Hematopoietic multipotent progenitor cell treated with erythropoietin and hydrocortisone succinate and interleukin-3 and kit ligand, for 15 days (in vitro differentiated cells): ENCODE results near the gene GSN.
A peak's percentile ranks its signal among the peaks of the same experiment; 100 is the strongest.

Experiments
- DNase-seq: peaks from one replicate; pipeline ENCODE4 v3.0.0-alpha.2; 2015; ENCODE audit warnings: low spot score

The GSN gene

DNA sequence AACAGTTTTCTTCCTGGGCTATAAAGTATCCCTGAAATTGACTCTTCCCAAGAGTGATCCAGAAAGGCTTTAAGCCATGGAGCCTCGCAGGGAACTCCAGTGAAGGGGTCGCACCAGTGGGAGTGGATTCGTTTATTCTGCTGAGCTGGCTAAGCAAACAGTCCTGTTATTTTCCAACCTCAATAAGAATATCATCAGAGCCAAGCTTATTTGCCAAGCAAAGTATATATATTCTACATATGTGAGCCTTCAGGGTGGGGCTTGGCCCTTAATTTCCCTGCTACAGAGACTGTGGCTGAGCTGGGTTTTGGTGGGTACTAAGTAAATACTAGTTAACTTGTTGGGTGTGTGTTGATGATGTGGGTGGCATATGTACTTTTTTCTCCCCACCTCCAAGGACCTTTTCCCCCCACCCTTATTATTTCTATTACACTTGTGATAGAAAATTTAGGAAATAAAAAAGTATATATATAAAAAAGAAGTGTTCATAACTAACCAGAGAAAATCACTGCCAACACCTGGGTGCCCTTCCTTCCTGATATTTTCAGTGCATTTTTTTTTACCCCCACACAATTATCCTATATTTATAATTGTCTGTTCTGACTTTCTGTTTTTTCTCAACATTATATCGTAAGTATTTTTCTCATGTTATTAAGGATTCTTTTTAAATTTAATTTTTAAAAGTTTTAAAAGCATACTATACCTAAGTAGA lies 5.3 kb downstream of the GSN start:
- DNase-seq, result no peak

DNA sequence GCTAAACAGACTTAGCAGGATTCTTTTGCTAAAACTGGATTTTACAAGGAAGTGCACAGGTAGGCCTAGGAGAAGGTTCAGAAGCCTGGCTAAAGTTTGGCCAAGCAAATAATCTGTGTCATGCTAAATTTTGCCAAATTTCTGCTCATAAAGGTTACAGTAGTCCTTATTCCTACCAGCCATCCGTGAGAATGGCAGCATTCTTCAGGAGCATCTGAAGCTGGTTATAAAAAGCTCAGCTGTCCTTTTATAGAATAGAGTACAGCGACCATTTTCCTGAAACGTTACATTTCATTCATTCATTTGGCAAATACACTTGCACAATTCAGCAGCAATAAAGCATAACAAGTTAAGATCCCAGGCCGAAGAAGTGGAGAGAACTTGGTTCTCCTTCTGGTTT lies 6.9 kb downstream of the GSN start:
- no peak for DNase-seq

DNA sequence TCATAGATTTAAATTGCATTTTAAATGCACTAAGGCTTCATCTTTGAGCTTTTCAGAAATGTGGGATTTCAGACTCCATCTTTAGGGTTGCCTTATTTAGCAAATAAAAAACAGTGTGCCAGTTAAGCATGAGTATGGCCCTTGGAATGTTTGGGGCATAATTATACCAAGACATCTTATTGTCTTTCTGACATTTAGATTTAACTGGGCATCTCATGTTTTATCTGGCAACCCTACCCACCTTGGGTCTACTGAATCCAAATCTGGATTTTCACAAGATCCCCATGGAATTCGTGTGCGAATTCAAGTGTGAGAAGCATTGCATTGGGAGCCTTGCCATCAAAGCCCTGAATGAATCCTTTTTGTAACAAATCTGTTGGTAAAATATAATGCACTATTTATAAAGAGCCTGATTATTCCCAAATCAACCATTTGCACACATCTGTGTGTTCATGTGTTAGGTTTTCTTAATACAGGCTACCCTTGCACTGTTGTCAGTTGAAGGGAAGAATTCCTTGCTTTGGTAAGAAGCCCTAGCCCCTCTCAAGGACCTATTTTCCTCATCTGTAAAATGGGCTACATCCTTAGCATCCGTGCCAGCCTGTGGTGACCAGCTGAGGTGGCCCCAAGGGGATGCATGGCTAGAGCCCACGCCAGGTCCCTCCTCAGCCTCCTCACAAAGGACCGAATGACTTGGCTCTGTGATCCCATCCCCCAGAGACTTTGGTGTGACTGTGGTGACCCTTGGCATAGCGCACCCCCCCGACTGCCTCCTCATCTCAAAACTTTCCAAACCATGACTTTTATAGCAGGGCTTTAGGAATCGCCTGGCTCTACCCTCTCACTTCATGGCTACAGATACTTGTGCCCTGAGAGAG lies 8.1 kb downstream of the GSN start:
- no peak for DNase-seq

DNA sequence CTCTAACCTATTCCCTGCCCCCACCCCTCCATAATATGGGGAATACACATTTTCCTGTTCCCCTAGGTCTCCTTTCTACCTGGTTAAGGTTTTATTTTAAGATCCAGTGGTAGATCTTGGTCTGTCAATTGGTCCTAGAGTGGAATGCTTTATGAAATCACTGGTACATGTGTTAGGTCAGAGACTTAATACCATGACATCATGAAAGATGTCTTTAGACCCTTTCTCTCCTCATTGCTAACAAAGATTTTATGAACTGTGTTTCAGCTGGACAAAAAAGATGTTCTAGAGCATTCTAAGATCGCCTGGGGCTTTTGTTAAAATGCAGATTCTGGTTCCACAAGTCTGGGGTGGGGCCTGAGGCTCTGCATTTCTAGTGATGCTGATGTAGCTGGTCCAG lies 9.1 kb downstream of the GSN start:
- no peak for DNase-seq

DNA sequence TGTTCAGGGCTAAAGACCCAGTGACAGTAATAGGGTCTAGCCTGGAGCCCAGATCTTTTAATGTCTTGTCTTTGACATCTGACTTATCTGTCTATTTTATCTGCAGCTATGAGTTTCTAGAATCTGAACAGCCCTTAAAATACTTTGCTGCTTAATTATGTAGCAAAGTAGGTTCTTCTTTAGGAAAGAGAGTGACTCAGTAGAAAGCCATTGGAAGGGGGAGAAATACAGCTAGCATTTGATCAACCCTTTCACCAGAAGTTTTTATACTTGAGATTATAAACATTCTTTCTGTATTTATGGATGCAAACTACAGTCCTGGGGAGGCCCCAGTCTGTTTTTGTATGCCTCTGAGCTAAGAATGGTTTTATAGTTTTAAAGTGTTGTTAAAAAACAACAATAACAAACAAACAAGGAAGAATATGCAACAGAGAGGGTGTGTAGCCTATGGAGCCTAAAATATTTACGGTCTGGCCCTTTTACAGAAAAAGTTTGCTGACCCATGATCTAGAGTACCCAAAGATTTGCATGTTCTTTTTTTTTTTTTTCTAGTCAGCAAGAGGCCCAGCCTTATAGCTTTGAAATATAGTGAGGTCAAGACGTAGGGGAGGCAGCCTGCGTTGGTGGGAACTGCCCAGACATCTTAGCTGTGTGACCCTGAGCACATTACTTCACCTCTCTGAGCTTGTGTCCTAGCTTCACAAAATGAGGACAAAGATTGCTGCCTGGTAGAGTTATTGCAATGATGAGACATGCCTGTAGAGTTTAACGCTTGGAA lies 9.7 kb downstream of the GSN start:
- DNase-seq, result no peak

DNA sequence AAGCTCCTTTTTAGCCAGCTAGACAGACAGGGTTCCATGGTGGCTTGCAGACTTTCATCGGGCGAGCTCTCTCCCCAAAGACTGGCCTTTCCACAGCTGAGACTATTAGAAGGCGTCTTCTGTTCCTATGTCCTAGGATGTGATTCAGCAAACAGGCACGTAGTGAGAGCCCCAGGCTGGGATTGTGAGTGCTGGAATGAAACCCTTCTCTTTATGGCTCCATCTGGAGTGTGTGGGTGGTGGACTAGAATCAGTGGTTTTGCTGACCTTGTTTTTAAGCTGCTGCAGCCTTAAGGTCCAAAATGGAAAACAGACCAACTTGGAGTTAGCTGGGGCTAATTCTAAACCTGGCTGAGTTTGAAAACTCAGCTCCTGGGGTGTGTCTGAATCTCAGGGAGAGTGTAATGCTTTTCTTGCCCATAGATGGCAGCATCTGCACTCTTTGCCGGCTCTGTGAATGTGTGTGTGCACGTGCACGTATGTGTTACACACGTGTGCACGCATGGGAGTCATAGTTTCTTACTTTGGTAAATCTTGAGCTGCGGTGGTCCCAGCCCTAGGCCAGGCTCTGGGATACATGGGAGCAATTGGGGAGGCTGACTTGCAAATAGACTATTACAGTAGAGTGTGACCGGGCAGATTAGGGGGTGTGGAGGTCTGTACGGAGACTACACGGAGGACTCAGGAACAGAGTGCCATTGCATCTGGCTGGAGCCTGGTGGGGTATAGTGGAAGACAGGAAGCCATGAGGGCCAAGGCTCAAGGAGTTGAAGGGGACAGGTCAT lies 10.7 kb downstream of the GSN start:
- peak; percentile 62 for DNase-seq

DNA sequence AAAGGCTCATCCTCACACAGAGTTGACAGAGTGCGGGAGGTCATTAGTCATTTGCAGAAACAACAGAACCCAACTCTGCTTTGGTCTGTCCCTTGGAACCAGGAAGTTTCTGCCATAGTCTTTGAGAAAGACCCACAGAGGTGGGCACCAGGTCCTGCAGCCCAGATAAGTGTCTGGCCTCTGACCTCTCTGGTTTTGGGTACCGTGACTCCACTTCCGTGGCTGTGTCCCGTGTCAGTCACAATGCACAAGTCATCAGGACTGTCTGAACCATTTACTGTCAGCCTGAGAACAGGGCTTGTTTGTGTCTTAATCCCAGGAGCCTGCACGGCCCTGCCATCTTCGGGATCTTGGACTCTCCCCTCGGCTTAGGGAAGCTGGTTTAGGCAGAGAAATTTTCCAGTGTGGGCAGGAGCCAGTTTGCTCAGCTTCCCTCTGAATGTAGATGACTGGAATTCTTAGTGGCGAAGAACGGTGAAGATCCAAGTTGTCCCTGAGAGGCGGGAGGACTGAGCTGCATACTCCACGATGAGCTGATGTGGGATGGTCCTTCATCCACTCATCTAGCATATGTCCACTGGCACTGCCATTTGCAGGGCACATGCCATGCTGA lies 11.9 kb downstream of the GSN start:
- DNase-seq, result no peak

DNA sequence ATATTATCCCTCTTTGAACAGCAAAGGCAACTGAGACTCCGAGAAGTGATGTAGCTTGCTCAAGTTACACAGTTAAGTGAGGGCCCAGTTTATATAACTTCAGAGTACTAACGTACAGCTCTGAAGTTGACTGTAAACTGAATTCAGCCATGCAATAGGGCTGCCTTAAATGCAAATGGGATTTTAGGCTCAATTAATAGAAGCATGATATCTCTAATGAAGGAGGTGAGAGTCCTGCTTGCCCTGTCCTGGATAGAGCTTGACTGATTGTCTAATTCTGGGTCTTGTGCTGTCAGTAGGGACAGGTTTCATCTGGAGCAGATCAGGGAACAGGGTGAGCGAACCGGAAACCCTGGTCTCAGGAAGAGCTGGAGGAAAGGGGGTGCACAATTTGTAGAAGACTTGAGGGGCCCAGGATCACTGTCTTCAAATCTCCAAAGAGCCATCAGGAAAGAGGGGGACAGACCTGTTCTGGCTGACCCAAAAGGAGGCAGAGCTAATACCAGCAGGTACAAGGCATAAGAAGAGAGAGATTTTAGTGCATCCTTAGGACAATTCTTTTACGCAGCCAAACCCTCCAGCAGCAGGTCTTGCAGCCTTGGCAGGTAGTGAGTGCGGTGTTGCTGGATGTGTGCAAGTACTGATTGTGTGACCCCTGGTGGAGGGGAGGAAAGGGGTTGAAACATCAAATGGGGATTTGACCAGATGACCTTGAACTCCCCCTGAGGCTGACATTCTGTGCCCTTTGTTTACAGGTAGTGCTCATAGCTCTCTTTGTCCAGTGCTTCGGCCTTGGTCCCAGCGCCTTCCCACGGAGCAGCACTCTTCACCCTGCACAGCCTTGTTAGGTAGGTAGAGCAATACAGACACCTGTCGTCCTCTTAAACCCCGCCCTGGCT lies 13.0 kb downstream of the GSN start:
- no peak for DNase-seq

DNA sequence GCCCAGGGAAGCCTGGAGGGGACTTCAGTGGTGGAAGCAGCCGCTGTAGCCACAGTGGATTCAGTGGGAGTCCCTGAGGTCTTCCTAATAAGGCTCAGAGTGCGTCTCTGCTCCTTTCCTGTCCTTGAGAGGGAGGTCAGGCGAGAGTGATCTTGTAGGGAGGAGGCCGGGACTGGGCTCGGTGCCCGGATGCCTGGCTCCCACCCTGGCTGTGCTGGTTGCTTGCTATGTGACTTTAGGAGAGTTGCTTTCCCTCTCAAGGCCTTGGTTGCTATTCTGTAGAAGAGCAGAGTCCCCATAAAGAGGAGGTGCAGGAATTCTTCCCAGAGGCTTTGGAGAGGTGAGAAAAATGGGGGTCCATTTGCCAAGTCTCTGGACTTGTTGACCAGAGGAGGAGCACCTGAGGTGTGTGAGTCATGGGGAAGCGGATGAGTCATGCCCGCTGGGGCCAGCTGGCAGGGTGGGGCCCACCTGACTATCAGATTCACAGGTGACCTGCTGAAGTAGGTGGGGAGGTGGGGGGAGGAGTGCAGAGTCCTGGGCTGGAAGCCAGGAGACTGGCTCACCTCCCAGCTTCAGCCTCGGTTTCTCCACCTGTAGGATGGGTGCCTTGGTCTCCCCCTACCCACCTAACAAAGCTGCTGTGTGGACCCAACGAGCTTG lies 13.8 kb downstream of the GSN start:
- peak; percentile 59 for DNase-seq

DNA sequence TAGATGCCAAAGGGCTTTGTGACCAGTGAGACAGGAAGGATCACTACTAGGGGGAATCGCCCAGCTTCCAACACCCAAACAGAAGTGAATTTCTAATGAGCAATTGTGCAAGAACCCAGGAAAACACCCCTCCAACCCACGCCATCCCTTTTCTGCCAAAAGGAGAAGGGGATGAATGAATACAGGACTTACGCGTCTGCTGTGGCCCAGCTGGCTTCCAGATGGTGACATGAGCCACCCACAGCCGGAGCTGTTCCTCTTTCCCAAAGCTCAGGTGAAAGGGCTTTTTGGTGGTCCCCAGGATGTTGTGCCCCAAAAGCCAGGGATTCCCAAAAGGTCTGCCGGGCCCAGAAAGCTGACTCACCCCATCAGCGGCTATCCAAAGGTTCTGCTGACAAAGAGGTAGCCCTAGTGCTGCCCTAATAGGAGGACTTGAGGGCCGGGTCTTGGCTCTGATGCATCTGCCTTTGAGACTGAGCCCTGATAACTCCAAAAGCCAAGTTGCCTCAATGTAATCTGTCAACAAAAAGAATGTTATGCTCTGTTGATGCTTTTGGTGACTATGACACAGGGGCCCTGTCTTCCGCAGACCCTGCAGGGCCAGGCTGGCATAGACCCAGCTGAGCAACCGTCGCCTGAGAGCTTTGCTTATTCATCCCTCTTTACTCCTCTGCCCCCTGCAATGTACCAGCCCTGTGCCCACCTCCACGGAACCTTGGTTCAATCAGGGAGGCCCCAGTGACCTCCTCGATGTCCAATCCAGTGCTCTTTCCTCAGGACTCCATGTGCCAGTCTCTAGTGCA lies 14.5 kb downstream of the GSN start:
- peak; percentile 24 for DNase-seq

DNA sequence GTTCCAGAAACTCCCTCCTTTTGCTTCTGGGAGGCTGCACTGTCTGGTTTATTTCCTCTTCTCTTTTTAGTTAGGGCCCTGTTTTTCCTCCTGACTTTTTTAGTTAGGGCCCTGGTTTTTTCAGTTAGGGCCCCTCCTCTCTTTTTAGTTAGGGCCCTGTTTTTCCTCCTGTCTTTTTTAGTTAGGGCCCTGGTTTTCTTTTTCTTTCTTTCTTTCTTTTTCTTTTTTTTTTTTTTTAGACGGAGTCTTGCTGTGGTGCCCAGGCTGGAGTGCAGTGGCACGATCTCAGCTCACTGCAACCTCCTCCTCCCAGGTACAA lies 15.1 kb downstream of the GSN start:
- no peak for DNase-seq

DNA sequence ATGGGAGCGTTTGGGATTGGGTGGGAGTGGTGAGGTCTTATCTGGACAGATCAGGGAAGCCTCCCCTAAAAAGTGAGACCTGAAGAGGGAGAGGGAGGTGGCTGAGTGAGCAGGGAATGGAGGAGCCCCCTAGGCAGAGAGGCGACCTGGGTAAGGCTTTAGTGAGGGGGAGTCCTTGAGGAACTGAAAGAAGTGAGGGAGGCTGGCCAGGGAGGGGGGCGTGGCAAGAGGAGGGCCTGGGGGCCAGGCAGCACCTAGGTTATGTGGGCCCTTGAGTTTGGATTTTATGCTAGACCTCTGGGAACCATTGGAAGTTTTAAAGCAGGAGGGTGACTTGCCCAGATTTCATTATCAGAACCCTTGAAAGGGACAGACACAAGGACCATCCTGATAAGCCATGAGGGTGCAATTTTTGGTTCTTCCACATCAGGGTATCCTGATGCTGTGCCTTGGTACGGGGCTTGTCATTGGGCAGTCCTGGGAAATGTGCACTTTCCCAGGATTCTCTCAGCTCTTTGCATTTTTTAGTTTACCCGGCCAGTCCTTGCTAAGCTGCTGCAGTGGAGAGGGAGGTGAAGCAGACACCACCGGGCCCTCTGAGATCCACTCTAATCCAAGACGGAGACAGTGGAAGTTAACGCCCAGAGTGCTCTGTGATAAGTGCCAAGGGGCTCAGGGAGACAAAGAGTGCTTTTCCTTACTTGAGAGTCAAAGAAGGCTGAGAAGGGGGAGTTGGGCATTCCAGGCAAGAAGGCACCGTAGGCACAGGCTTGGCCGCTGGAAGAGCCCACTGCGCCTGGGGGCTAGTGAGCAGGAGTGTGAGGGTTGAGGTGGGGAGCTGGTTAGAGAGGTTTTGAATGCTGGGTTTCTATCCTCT lies 16.1 kb downstream of the GSN start:
- DNase-seq, result peak; percentile 30

DNA sequence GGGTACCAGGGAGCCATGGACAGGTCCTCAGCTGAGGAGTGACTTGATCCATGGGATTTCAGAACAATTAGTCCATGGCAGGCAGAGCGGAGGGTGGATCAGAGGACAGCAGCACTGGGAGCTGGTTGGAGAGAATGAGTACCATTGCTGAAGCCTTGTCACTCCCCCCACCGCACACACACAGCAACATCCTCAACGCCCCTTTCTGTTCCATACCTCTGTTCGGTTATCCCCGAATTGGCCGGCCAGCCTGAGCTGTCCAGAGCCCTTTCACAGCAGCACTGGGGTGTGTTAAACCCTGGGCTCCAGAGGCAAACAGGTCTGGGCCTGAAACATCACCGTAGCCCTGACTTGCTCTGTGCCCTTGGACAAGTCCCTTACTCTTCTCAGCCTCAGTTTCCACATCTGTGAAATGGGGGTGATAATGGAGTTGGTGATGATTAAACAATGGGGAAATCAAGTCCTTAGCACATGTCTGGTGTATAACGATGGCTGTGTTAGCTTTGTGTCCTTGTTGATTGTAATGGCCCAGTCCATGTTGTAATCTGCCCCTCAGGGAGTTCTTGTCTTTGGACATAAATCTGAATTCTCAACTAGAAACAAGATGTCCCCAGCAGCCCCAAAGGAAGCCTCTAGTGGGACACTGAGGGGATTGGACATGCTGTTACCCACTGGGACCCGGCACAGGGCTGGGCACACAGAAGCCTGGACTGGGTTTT lies 16.9 kb downstream of the GSN start:
- no peak for DNase-seq

DNA sequence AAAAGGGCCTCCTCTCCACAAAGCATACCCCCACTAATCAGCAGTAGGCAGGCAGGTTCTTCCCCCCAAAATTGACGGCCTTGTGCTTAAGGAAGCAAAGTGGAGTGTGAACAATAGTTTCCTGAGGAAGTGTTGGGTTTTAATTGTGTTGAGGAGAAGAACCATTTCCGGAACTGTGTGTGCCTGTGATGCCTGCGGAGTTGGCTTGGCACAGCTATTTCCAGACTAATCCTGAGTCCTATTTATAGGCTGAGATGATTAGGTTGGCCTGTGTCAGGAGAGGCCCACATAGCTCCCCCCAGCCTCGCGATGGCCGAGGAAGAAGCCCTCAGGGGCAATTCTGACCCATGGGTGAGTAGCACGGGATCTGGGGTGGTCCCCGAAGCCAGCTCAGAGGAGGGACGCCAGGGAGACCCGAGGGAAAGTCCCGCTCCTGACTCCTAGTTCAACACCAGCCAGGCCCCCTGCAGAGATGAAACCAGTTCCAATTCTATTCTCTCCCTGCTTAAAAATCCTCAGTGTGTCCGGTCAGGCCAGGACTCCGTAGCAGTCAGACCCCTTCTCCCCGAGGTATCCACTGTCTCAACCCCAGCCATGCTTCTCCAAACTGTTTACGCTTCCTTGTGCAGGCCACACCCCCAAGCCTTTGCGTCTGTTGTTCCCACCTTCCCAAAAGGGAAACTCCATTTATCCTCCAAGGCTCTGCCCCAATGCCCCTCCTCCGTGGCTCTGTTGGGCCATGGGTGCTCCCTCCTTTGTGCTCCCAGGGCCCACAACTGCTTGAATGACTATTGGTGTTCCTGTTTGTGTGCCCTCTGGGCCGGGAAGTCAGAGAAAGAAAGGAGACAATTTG lies 18.1 kb downstream of the GSN start:
- DNase-seq, result no peak

DNA sequence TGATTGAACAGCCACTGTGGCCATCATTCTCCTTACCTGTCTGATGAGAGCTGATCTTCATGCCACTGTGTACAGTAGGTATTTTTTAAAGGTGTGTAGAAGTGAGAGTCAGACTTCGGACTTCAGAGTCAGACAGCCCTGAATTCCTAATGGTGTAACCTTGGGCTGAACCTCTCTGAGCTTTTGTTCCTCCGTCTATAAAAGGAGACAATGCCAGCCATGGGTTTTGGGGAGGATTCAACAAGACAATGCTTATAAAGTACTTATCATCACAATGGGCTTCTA lies 18.7 kb downstream of the GSN start:
- no peak for DNase-seq

DNA sequence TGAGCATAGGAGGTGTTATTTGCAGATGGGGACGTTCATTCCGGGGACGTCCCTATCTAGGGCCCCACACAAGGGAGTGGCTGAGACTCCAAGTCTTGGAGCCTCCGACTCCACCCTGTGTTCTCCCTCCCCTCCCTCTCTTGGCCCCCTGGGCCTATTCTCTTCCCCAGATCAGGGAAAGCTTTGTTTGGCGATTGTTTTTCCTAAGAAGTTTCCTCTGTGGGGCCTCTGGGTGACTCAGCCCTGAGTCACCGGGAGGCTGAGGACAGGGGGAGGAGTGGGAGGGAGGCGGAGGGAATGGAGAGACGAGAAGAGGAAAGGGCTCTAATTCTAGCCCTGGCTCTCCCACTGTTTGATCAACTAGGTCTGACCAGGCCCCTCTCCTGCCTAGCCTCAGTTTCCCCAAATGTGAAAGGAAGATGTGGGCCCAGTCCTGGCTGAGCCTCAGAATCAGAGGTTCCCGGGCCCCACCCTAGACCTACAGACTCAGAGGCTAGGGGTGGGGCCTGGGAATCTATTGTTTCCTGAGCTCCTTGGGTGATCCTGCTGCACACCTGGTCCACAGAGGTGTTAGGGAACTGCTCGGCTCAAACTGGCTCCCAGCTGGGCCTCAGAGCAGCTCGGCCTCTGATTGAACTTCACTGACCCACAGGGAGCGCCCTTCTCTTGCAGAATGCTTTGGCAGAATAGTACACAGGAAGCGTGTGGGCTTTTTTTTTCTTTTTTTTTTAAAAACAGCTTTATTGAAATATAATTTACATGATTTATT lies 19.2 kb downstream of the GSN start:
- DNase-seq, result peak; percentile 58
